HG03558 (cell line): ENCODE data around the gene TIMM21.

Experiments used
- ATAC-seq: cut with Tn5 transposase; IDR thresholded peaks from one replicate; pipeline ENCODE4 v1.9.1; 2021; ENCODE audit warnings: moderate number of reproducible peaks; ENCODE audit not compliant: unreplicated experiment; ENCODE audit errors: extremely low read depth

TIMM21 gene

DNA sequence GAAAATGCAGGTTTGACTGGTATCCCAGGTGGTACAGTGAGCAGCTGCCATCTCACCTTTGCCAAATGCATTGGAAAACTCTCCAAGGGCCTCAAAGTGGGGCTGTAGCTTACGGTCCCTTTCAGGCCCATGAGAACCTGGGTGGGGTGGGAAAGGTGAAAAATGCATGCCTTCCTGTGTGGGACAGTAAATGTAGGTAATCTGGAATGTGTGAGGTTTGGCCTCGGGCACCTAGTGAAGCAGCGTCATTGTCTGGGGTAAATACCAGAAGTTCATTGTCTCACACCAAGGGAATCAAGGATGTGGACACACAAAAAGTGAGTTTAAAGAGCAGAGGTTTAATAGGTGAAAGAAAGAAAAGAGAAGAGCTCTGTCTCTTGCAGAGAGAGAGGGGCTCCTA is 36.6 kb downstream of the TIMM21 start:
- ATAC-seq, result no peak

DNA sequence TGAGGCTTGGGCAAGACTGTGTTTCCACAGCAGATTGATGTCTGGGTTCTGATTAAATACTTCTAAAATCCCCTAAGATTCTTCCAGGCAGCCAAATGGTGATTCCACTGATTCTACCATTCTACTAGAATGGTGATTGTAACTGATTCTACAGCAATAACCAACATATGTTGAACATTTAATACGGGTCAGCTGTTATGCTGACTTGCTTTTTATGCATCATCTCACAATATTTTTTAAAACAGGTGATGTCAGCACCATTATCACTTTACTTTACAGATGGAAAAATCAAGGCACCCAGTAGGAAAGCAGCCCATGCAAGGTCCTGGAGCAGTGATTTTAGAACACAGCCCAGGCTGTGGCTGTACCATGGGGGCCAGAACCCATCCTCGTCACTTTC is 37.5 kb downstream of the TIMM21 start:
- no peak for ATAC-seq

DNA sequence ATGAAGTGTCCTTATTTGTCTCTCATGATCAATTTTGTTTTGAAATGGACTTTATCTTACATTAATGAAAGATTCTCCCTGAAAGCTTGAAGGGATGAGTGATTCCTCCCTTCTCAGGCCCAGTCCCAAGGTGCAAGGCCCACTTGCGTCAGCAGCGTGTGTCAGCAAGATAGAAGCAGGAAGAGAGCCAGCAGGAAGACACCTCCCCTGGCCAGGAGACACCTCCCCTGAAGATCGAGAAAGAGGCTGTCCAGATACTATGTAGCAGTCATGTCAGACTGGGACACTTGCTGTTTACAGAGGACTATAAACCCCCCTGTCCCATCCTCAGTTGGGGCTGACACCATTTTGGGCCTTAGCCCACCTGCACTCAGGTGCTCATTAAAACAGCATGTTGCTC is 38.3 kb downstream of the TIMM21 start:
- ATAC-seq, result no peak

DNA sequence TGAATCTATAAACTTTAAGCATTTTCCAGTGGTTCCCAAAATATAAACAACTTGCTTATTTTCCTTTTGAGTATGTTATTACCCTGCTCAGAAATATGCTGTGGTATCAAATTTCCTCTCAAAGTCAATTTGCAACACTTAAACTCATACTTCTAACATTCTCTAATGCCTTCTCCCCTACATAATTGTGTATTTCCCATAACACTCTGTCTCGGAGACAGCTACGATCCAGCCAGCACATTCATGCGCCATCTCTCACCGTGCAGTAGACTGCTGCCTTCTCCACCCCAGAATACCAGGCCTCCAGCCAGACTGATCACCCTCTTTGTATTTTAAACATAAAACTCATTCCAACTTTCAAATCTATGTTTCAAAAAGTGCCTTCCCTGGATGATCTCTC is 41.8 kb downstream of the TIMM21 start:
- no peak for ATAC-seq

DNA sequence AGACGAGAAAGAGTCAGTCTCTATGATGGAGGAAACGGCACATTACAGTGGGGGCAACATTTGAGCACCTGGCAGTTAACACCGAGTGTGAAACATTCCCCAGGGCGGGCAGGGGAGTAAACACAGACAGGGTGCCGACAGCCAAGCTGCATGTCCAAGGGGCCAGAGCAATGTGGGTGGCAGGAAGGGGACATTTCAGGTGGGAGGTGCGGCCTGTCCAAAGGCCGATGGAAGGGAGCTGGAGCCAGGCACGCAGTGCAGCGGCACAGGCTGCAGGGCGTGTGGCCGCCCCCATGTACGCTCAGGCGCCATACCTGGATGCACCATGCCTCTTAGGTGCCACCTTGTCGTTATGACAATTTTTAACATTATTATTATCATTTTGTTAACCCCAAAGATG is 43.3 kb downstream of the TIMM21 start:
- no peak for ATAC-seq

DNA sequence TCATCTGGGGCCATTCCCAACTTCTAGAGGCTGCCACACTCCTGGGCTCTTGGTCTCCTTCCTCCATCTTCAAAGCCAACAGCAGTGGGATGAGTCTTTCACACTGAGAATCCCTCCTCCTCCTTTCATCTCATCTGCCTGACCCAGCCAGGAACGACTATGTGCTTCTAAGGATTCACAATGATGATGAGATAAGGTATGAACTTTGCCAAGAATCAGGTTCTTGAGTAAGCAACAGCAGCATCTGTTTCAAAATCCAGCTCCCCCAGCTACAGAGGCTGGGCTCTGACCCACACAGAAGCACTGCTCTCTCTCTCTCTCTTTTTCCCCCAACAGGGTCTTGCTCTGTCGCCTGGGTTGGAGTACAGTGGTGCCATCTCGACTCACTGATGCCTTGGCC is 46.4 kb downstream of the TIMM21 start:
- no peak for ATAC-seq

DNA sequence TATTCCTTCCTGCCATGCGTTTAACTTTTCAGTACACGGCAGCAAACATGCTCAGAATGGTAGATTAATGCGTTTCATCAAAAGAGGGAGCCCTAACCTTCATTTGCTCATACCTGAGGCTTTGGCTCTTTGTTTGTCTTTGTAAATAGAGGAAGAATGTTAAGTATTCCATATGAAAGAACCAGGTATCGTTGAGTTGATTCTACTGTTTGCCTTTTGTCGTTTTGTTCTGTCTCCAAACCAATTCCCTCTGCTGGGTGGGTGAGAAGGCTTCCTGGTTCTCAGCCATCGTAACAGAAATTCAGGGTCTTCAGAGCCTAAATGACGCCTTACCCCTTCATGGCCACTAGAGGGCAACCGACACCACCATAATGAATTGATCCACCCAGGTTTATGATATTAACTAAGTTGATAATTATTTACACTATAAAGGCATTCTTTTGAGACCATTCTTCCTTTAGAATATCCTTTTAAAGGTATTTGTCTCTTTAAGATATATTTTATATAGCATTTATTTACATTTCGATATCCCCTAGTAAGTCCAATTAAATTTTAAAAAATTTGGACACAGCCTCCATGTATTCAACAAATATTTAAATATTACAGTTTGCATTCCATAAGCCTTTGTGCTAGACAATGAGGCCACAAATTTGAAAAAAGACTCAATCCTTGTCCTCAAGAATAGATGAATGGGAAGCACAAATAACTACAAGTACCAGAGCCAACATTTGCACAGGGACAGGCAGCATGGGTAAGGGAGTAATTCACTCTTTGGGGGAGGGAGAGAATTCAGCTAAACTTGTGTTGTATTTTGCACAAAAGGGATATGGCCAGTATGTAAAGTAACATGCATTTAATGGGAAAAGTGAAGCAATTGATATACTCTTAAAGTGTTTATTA is 48.1 kb downstream of the TIMM21 start:
- peak; percentile 64 for ATAC-seq

DNA sequence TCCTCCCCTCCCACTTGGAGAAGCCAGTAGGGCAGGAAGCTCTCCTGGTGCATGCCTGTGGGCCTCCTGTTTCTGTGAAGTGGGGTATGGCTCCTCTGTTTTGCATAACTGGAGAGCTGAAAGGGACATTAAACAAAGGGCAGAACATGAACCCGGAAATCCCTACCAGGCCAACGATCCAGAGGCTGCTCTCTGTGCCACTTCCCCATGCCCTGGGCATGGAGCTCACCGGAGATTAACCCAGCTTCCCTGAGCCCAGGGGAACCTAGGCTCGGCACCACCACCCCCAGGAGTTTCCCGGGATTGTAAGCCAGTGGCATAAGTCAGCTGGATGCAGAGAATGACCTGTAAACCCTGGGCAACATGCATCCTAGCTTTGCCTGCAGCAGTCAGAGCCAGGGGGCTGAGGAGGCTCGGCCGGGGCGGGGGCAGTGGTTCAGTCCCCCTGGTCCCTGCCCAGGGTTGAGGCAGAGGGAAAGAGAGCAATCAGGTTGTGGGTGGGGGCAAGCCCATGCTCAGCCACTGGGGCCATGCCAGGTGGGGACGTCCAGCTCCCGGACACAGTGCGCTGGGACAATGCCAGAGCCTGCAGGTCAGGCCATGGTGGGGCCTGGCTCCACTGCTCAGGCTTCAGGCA is 49.5 kb downstream of the TIMM21 start:
- ATAC-seq, result no peak

DNA sequence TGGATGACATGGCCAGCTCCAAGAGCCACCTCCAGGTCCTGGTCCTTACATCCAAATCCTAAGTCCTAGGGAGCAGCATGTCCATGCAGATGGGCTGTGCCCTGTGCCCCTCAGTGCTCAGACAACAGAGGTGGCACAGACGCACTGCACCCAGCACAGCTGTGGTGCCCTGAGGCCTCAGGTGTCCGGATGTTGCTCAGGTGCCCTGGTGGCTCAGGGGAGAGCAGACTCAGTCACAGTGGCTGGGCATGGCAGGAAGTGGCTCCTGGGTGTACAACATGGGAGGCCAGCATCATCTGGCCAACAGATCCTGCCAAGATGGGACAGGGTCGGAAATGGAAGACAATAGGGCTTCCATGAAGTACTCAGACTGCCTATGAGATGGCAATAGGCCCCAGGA is 50.1 kb downstream of the TIMM21 start:
- ATAC-seq, result no peak

DNA sequence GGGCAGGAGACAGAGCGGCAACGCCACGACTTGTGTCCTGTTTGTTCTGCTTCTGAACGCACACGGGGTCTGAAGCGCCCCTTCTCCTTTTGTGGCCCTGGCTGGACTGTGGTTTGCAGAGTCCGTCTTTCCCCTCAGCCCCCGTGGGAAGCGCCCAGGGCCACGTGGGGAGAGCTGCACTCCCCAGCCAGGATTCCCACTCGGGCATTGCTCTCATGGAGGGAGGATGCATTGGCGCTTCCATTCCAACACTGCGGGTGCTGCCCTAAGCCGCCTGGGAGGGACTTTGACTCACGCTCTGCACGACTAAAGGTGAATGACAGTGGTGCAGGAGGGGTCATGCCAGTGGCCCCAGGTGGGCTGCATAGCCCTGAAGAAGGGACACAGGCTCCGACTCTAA is 52.5 kb downstream of the TIMM21 start:
- ATAC-seq, result no peak

DNA sequence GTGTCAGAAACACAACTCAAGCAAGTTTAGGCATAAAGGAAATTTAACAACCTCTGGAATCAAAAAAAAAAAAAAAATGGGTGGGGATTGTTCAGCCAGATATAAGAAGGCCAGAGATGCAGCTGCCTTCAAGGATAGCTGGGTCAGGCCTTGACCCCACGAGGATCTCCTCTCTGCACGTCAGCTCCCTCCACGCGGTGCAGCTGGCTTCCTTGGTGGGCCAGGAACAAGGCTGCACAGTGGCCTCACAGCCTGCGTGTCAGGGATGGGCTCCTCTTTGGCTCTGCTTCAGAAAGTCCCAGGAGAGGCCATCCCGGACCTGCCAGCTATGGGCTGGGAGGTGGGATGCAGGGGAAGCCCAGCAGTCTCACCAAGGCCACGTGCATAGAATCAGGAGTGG is 55.5 kb downstream of the TIMM21 start:
- ATAC-seq, result no peak

DNA sequence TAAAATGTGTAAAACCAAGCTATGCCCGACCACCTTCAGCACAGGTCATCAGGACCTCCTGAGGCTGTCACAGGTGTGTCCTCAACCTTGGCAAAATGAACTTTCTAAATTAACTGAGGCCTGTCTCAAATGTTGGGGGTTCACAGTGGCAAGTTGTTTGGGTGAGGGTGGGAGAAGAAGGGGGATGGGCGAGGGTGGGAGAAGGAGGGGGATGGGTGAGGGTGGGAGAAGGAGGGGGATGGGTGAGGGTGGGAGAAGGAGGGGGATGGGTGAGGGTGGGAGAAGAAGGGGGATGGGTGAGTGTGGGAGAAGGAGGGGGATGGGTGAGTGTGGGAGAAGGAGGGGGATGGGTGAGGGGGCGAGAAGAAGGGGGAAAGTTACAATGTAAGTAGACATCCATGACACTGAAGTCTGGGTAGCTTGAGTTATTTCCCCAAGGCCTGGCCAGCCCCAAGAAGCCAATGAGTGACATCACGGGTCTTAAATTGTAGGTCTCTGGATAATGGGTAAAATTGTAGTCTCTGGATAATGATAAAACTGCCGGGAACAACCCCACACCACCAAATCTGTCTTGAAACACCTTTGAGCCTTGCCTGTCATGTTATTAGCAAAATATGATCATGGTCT is 56.3 kb downstream of the TIMM21 start:
- ATAC-seq, result no peak
